Neural progenitor cell (in vitro differentiated cells): ENCODE data around the gene SPOUT1.

Experiments
- CTCF ChIP-seq: fragments of 200-600 bp; sonication (generic); IDR thresholded peaks from 2 replicates; pipeline ENCODE4 v1.5.1; 2017; ENCODE audit warnings: antibody characterized with exemption, mild to moderate bottlenecking
- EZH2 ChIP-seq: fragments of 200-600 bp; sonication (generic); IDR thresholded peaks from 2 replicates; pipeline ENCODE4 v1.6.1; 2017; ENCODE audit warnings: antibody characterized with exemption, mild to moderate bottlenecking, moderate library complexity
- EZH2phosphoT487 ChIP-seq: fragments of 200-600 bp; sonication (generic); IDR thresholded peaks from 2 replicates; pipeline ENCODE4 v1.6.1; 2017; ENCODE audit warnings: antibody characterized with exemption

GRCh38 chr9:128770286-128771030 is 59.1 kb downstream of the SPOUT1 start:
- TF ChIP-seq CTCF (no peak), EZH2 (no peak), EZH2phosphoT487 (no peak)
